ENCODE measurements around the gene ELOVL4.

- TF ChIP-seq, protein P1, sequence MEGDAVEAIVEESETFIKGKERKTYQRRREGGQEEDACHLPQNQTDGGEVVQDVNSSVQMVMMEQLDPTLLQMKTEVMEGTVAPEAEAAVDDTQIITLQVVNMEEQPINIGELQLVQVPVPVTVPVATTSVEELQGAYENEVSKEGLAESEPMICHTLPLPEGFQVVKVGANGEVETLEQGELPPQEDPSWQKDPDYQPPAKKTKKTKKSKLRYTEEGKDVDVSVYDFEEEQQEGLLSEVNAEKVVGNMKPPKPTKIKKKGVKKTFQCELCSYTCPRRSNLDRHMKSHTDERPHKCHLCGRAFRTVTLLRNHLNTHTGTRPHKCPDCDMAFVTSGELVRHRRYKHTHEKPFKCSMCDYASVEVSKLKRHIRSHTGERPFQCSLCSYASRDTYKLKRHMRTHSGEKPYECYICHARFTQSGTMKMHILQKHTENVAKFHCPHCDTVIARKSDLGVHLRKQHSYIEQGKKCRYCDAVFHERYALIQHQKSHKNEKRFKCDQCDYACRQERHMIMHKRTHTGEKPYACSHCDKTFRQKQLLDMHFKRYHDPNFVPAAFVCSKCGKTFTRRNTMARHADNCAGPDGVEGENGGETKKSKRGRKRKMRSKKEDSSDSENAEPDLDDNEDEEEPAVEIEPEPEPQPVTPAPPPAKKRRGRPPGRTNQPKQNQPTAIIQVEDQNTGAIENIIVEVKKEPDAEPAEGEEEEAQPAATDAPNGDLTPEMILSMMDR (IDR thresholded peaks at IDR 0.05): no peak
- TF ChIP-seq POLR2A (IDR thresholded peaks at IDR 0.05): no peak
Observed at GRCh38 chr6:79967178-79967577, 19.8 kb upstream of the ELOVL4 start.

All from adrenal gland (tissue), 5 donors.